ENCODE data around the gene TMEM212. TPM values are rescaled to one million over a fixed set of nuclear protein-coding genes. Genes with fewer than 3 reads are reported as not detected.

The TMEM212 gene
- total RNA-seq = not detected in 2 replicates

DNA sequence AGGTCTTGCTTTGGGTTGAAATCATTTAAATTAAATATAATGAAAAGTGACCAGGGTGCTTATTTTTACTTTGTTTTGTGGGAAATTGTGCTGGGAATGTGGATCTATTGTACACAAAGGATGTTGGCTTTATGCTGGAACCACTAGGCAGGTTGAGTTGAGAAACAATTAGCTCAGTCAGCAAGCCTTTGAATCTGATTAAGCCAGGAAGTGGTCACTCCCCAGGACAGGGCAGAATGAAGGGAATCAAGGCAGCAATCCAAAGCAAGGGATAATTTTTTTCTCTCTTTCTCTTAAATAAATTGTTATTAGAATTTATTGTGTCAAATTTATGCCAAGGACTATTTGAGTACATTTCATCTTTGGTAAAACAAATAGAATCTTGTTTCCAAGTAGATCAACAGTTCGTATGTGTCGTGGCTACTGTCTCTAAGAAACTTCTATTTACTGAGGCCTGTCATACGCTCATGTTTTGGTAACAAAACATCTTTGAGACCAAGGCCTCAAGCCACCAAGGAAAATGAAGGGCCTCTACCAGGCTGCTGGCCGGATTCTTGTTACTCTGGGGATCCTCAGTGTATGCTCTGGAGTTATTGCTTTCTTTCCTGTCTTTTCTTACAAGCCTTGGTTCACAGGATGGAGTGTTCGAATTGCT lies at the start of gene TMEM212:
Gene TMEM212, plus strand, starts transcription at position 486 of the 655 bp plus-strand sequence. Its CDS starts 35 bp downstream, at position 521.

DNA sequence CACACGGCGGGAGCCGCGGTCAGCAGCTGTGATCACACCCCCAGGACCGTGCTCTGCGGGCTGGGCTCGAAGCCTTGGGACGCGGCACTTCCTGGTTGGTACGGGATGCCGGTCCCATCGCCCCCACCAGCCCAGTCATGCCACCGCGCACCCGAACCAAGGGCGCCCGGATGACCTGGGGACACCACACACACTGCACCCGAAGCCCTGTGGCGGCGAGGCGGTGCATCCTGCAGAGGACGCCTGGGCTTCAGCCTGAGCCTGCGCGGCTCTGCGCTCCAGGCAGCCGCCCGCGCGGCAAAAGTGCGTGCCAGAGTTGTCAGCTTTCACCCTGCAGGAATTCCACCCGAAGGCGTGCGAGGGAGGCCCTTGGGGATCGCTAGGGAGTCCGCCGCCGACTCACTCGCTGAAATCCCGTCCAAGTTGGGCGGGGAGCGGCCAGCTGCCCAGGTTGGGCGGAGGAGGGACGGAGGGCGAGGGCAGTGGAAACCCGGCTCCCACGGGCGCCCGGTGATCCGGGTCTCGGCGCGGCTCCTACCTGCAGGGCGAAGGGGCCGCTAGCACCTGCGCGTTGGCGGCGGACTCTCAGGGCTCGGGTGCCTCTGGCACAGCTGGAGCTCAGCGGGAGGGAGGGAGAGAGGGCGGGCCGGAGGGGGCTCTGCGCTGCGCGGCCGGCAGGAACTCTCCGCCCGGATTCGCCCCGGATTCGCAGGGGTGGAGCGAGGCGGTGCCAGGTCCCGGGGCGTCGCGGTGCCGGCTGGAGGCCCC lies 33.1 kb upstream of the TMEM212 start, which contains the start of gene PLD1:
Gene PLD1, minus strand, starts transcription at position 623 of the 768 bp plus-strand sequence. CDS start 72,432 bp downstream, outside the sequence.

Other genes with a start within 250 kb of the TMEM212 start
- 27.5 and 45.2 TPM in 2 replicates for gene PLD1, start 32.9 kb upstream of the TMEM212 start, total RNA-seq
- 127 and 132 TPM in 2 replicates for gene FNDC3B, start 196.2 kb downstream of the TMEM212 start, total RNA-seq